ENCODE data around the gene ABCC1. TPM values are rescaled to one million over a fixed set of nuclear protein-coding genes. Genes with fewer than 3 reads are reported as not detected.

The ABCC1 gene
- total RNA-seq, 4 donors from 2014 or later = 17.3 to 105 (median 28.3) TPM

DNA sequence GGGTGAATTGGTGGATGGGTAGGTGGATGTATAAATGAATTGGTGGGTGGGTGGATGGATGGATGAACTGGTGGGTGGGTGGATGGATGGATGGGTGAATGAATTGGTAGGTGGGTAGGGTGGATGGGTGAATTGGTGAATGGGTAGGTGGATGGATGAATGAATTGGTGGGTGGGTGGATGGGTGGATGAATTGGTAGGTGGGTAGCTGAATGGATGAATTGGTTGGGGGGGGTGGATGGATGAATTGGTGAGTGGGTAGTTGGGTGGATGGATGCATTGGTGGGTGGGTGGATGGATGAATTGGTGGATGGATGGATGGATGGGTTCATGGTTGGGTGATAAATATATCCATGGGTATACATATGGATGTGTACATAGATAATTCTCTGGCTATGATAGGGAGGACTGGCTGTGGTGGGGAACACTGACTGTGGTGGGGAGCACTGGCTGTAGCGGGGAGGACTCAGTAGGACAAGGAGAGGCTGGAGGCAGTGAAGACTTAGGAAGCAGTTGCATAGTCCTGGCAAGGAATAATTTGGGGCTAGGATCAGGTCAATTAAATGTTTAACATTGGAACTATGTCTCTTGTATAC is 54.4 kb downstream of the ABCC1 start:
- TF ChIP-seq, protein P1, sequence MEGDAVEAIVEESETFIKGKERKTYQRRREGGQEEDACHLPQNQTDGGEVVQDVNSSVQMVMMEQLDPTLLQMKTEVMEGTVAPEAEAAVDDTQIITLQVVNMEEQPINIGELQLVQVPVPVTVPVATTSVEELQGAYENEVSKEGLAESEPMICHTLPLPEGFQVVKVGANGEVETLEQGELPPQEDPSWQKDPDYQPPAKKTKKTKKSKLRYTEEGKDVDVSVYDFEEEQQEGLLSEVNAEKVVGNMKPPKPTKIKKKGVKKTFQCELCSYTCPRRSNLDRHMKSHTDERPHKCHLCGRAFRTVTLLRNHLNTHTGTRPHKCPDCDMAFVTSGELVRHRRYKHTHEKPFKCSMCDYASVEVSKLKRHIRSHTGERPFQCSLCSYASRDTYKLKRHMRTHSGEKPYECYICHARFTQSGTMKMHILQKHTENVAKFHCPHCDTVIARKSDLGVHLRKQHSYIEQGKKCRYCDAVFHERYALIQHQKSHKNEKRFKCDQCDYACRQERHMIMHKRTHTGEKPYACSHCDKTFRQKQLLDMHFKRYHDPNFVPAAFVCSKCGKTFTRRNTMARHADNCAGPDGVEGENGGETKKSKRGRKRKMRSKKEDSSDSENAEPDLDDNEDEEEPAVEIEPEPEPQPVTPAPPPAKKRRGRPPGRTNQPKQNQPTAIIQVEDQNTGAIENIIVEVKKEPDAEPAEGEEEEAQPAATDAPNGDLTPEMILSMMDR (IDR thresholded peaks at IDR 0.05) = no peak
- no peak for TF ChIP-seq POLR2A (IDR thresholded peaks at IDR 0.05)
- Histone ChIP-seq H3K27ac (peak overlapping the region in 2 of 4 donors; percentile 9 to 17), H3K9me3 (no peaks in the 10 kb centered on the region)

GRCh38 chr16:16004314-16004749 is 54.9 kb downstream of the ABCC1 start:
- Histone ChIP-seq H3K36me3 (no peaks in the 10 kb centered on the region), H3K4me3 (no peak overlapping the region), H3K27me3 (no peaks in the 10 kb centered on the region), H3K9me3 (no peaks in the 10 kb centered on the region), H3K4me1 (peaks cover 0 to 7% (median 5%) of the 10 kb centered on the region in 4 donors), H3K27ac (peak overlapping the region in 1 of 4 donors; percentile 17)
- no peak for DNase-seq
- TF ChIP-seq, protein P1 (IDR thresholded peaks at IDR 0.05) = no peak
- TF ChIP-seq POLR2A (IDR thresholded peaks at IDR 0.05) = no peak

More for the DNA sequence above, 54.4 kb downstream of the ABCC1 start:
- Histone ChIP-seq H3K36me3 (no peaks in the 10 kb centered on the region), H3K27me3 (no peaks in the 10 kb centered on the region), H3K4me3 (no peak overlapping the region), H3K4me1 (peaks cover 0 to 7% (median 7%) of the 10 kb centered on the region in 4 donors)
- no peak for DNase-seq

DNA sequence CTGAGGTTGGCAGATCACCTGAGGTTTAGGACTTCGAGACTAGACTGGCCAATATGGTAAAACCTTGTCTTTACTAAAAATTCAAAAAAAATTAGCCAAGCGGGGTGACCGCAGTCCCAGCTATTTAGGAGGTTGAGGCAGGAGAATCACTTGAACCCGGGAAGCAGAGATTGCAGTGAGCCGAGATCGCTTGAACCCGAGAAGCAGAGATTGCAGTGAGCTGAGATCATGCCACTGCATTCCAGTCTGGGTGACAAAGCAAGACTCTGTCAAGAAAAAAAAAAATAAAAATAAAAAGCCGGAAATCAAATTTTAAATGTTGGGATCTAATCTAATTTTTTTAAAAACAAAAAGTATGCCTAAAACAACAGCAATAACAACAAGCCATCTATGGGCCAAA is 56.3 kb downstream of the ABCC1 start:
- Histone ChIP-seq H3K36me3 (peaks cover 0 to 8% (median 0%) of the 10 kb centered on the region in 3 donors), H3K27ac (no peak overlapping the region), H3K27me3 (no peaks in the 10 kb centered on the region), H3K4me1 (peaks cover 0 to 7% (median 3%) of the 10 kb centered on the region in 4 donors), H3K9me3 (no peaks in the 10 kb centered on the region), H3K4me3 (no peak overlapping the region)
- TF ChIP-seq POLR2A (IDR thresholded peaks at IDR 0.05) = no peak
- TF ChIP-seq, protein P1 (IDR thresholded peaks at IDR 0.05) = no peak
- no peak for DNase-seq

DNA sequence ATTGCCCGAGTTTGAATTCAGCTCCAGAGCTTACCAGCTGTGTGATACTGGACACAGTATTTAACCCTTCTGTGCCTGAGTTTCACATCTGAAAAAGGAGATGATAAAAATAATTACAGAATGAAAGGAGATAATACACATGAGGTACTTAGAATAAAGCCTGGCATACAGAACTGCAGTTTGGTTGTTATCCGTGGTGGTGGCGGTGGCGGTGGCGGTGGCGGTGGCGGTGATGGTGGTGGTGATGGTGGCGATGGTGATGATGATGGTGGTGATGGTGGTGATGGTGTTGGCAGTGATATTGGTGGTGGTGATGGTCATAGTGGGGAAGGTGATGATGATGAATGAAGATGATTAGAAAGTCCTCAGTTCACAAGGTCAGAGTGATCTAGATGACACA is 57.2 kb downstream of the ABCC1 start:
- no peak for TF ChIP-seq POLR2A (IDR thresholded peaks at IDR 0.05)
- TF ChIP-seq, protein P1 (IDR thresholded peaks at IDR 0.05) = no peak

GRCh38 chr16:16007743-16008111 is 58.3 kb downstream of the ABCC1 start:
- Histone ChIP-seq H3K36me3 (peaks cover 0 to 9% (median 0%) of the 10 kb centered on the region in 3 donors), H3K4me3 (no peak overlapping the region), H3K4me1 (peaks cover 0 to 7% (median 3%) of the 10 kb centered on the region in 4 donors), H3K9me3 (no peaks in the 10 kb centered on the region), H3K27me3 (no peaks in the 10 kb centered on the region), H3K27ac (peak overlapping the region in 3 of 4 donors; percentile 31 to 78 (median 67))
- peak in 2 of 3 donors; percentile 72 to 73 for DNase-seq
- TF ChIP-seq, protein P1 (IDR thresholded peaks at IDR 0.05) = no peak
- no peak for TF ChIP-seq POLR2A (IDR thresholded peaks at IDR 0.05)

More for the DNA sequence above, 57.2 kb downstream of the ABCC1 start:
- Histone ChIP-seq H3K27me3 (no peaks in the 10 kb centered on the region), H3K27ac (peak overlapping the region in 2 of 4 donors; percentile 67 to 78), H3K4me1 (peaks cover 0 to 7% (median 3%) of the 10 kb centered on the region in 4 donors), H3K9me3 (no peaks in the 10 kb centered on the region), H3K4me3 (no peak overlapping the region), H3K36me3 (peaks cover 0 to 9% (median 0%) of the 10 kb centered on the region in 3 donors)
- DNase-seq = no peak

Measured in Peyer's patch (tissue), 4 donors.